ENCODE measurements around the gene CREB5. TPM values are rescaled to one million over a fixed set of nuclear protein-coding genes. Genes with fewer than 3 reads are reported as not detected.

Gene CREB5
- total RNA-seq, 1 experiment from 2014 or later, result 40.5 TPM

DNA sequence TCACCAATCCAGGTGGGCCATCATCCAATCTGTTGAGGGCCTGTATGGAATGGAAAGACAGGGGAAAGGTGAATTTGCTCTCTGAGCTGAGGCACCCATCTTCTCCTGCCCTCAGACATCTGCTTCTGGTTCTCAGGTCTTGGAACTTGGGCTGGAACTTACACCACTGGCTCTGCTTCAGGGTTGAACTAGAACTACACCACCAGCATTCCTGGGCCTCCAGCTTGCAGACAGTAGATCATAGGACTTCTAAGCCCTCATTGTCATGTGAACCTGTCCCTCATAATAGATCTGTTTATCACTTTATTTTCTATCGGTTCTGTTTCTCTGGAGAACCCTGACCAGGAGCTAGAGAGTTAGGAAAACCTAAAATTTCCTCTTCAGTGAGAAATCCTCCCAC is 233.5 kb downstream of the CREB5 start:
- CTCF ChIA-PET, result no interaction called here
- POLR2A ChIA-PET, result no interaction called here
- no peaks in the 10 kb centered on the region for H3K36me3 Mint-ChIP-seq (ENCODE audit: insufficient read depth, unreplicated experiment)

DNA sequence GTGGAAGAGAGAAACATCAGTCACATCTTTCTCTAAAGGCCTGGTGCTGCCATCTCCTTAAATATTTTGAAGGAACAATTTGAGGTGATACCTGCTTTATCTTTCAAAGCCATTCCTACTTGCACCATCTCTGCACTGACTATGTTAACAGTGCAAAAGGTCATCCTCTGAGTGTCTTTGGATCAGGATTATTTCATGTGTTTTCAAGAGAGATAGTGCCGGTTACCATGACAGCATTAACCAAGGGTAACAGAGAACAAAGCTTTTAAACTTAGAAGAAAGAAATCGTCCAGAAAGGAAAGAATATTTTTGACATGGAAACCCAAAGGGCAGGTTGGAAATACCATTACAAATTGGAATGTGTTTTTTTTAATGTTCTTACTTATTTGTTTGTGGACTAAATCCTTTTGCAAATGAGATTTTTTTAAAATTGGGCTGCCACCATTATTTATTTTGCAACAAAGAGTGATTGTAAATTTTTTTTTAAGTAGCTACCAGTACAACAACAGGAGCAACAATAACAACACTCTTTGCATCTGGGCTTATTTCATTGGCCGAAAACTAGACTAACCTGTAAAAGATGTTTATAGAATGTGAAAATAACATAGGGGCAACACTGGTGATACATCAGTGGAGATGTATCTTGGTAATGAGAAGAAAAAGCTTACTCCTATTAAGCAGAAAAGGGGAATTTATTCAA is 234.2 kb downstream of the CREB5 start:
- TF ChIP-seq, protein P1, sequence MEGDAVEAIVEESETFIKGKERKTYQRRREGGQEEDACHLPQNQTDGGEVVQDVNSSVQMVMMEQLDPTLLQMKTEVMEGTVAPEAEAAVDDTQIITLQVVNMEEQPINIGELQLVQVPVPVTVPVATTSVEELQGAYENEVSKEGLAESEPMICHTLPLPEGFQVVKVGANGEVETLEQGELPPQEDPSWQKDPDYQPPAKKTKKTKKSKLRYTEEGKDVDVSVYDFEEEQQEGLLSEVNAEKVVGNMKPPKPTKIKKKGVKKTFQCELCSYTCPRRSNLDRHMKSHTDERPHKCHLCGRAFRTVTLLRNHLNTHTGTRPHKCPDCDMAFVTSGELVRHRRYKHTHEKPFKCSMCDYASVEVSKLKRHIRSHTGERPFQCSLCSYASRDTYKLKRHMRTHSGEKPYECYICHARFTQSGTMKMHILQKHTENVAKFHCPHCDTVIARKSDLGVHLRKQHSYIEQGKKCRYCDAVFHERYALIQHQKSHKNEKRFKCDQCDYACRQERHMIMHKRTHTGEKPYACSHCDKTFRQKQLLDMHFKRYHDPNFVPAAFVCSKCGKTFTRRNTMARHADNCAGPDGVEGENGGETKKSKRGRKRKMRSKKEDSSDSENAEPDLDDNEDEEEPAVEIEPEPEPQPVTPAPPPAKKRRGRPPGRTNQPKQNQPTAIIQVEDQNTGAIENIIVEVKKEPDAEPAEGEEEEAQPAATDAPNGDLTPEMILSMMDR (IDR thresholded peaks at IDR 0.05; ENCODE audit: unreplicated experiment), result no peak
- H3K36me3 Mint-ChIP-seq (ENCODE audit: insufficient read depth, unreplicated experiment), result no peaks in the 10 kb centered on the region
- no peaks in the 10 kb centered on the region for H3K4me1 Mint-ChIP-seq (ENCODE audit: insufficient read depth, unreplicated experiment)
- H3K9me3 Mint-ChIP-seq (ENCODE audit: unreplicated experiment), result no peaks in the 10 kb centered on the region
- CTCF ChIA-PET, result no interaction called here
- no peak overlapping the region for H3K4me3 Mint-ChIP-seq (ENCODE audit: unreplicated experiment)
- intact Hi-C loops (cut with micrococcal nuclease), result no loop called here
- no peak for DNase-seq (ENCODE audit: unreplicated experiment)
- BruUV-seq (replicated peaks), result no TSS peak
- no peaks in the 10 kb centered on the region for H3K27me3 Mint-ChIP-seq (ENCODE audit: insufficient read depth, unreplicated experiment)
- POLR2A ChIA-PET, result no interaction called here
- no peak overlapping the region for H3K27ac Mint-ChIP-seq (ENCODE audit: low read depth, unreplicated experiment)

More for the DNA sequence above, 233.5 kb downstream of the CREB5 start:
- Mint-ChIP-seq H3K9me3 (ENCODE audit: unreplicated experiment) (no peaks in the 10 kb centered on the region), H3K27me3 (ENCODE audit: insufficient read depth, unreplicated experiment) (no peaks in the 10 kb centered on the region), H3K4me1 (ENCODE audit: insufficient read depth, unreplicated experiment) (no peaks in the 10 kb centered on the region), H3K27ac (ENCODE audit: low read depth, unreplicated experiment) (no peak overlapping the region), H3K4me3 (ENCODE audit: unreplicated experiment) (no peak overlapping the region)
- no peak for DNase-seq (ENCODE audit: unreplicated experiment)
- TF ChIP-seq, protein P1 (IDR thresholded peaks at IDR 0.05; ENCODE audit: unreplicated experiment), result no peak
- BruUV-seq (replicated peaks), result no TSS peak
- intact Hi-C loops (cut with micrococcal nuclease), result no loop called here

DNA sequence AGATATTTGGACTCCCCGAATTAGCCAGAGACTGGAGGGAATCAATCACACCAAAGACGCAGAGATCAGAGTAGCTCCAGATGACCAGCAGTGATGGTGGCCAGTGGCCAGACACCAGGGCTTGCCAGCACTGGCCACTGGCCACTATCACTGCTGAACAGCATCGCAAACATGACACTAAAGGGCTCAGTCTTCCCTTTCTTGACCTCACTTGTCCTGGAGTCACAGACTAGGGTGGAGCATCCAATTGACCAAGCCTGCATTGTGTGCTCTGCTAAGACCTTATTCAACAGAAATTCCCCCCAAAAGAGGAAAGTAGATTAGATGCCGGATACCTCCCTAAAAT is 234.7 kb downstream of the CREB5 start:
- intact Hi-C loops (cut with micrococcal nuclease), result no loop called here
- ChIA-PET CTCF (no interaction called here), POLR2A (no interaction called here)
- Mint-ChIP-seq H3K36me3 (ENCODE audit: insufficient read depth, unreplicated experiment) (no peaks in the 10 kb centered on the region), H3K4me3 (ENCODE audit: unreplicated experiment) (no peak overlapping the region), H3K27me3 (ENCODE audit: insufficient read depth, unreplicated experiment) (no peaks in the 10 kb centered on the region), H3K27ac (ENCODE audit: low read depth, unreplicated experiment) (no peak overlapping the region), H3K4me1 (ENCODE audit: insufficient read depth, unreplicated experiment) (no peaks in the 10 kb centered on the region), H3K9me3 (ENCODE audit: unreplicated experiment) (no peaks in the 10 kb centered on the region)
- DNase-seq (ENCODE audit: unreplicated experiment), result no peak
- BruUV-seq (replicated peaks), result no TSS peak
- TF ChIP-seq, protein P1 (IDR thresholded peaks at IDR 0.05; ENCODE audit: unreplicated experiment), result no peak

DNA sequence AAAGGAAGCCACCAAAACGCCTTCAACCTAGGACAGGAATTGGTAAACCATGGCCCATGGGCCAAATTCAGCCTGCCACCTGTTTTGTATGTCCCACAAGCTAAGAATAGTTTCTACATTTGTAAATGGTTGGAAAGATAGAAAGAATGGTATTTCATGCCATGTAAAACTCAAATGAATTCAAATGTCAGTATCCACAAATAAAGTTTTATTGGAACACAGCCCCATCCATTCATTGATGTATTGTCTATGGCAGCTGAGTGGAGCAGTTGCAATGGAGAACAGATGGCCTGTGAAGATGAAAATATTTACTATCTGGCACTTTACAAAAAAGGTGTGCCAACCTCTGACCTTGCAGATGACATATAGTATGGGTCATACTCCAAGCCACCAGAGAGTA is 236.9 kb downstream of the CREB5 start:
- Mint-ChIP-seq H3K27me3 (ENCODE audit: insufficient read depth, unreplicated experiment) (no peaks in the 10 kb centered on the region), H3K9me3 (ENCODE audit: unreplicated experiment) (no peaks in the 10 kb centered on the region), H3K36me3 (ENCODE audit: insufficient read depth, unreplicated experiment) (no peaks in the 10 kb centered on the region), H3K27ac (ENCODE audit: low read depth, unreplicated experiment) (no peak overlapping the region), H3K4me3 (ENCODE audit: unreplicated experiment) (no peak overlapping the region), H3K4me1 (ENCODE audit: insufficient read depth, unreplicated experiment) (no peaks in the 10 kb centered on the region)
- BruUV-seq (replicated peaks), result no TSS peak
- ChIA-PET CTCF (no interaction called here), POLR2A (no interaction called here)
- intact Hi-C loops (cut with micrococcal nuclease), result no loop called here
- TF ChIP-seq, protein P1 (IDR thresholded peaks at IDR 0.05; ENCODE audit: unreplicated experiment), result no peak
- DNase-seq (ENCODE audit: unreplicated experiment), result no peak
